HL-60 (cell line): ENCODE data around the gene IGFL2.

Experiments
- DNase-seq, 2 experiments: peaks; one replicate each; pipeline ENCODE4 v3.0.0-alpha.2; 2010 to 2020; ENCODE audit warnings: low read depth in 1 of 2, low spot score in 1 of 2
- H3K27ac ChIP-seq: fragments of 250-450 bp; sonication (Bioruptor Pico); replicated peaks from 2 replicates; pipeline ENCODE4 v1.5.1; 2020; ENCODE audit warnings: mild to moderate bottlenecking, moderate library complexity
- H3K27me3 ChIP-seq: fragments of 250-450 bp; sonication (Bioruptor Pico); 2 replicates; pipeline ENCODE4 v1.5.1; 2021; ENCODE audit warnings: mild to moderate bottlenecking, moderate library complexity; ENCODE audit not compliant: insufficient read depth, poor library complexity, severe bottlenecking
- H3K4me3 ChIP-seq: replicated peaks from 2 replicates; pipeline ENCODE4 v1.5.1; 2011; ENCODE audit warnings: mild to moderate bottlenecking, control low read depth, low read length; ENCODE audit not compliant: insufficient read depth
- CTCF ChIP-seq: IDR thresholded peaks from one replicate; pipeline ENCODE4 v1.5.1; 2011; ENCODE audit warnings: low read length, control low read depth, inconsistent platforms; ENCODE audit not compliant: insufficient read depth
- GABPA ChIP-seq: IDR thresholded peaks from 2 replicates; pipeline ENCODE4 v1.6.1; 2012; ENCODE audit warnings: low read depth
- POLR2AphosphoS5 ChIP-seq: IDR thresholded peaks from 2 replicates; pipeline ENCODE4 v1.6.1; 2012; ENCODE audit warnings: low read depth
- REST ChIP-seq: IDR thresholded peaks from 2 replicates; pipeline ENCODE4 v1.6.1; 2012; ENCODE audit warnings: low read depth; ENCODE audit not compliant: insufficient replicate concordance
- SPI1 ChIP-seq: IDR thresholded peaks from 2 replicates; pipeline ENCODE4 v1.6.1; 2012; ENCODE audit warnings: low read depth, mild to moderate bottlenecking, borderline replicate concordance

The IGFL2 gene

GRCh38 chr19:46173886-46174480, 25.9 kb downstream of the IGFL2 start:
- DNase-seq, result no peak
- TF ChIP-seq SPI1 (no peak), GABPA (no peak), POLR2AphosphoS5 (no peak), CTCF (no peak), REST (no peak)
- Histone ChIP-seq H3K27me3 (peaks cover 8% of the 10 kb centered on the region), H3K4me3 (no peak overlapping the region), H3K27ac (no peak overlapping the region)

DNA sequence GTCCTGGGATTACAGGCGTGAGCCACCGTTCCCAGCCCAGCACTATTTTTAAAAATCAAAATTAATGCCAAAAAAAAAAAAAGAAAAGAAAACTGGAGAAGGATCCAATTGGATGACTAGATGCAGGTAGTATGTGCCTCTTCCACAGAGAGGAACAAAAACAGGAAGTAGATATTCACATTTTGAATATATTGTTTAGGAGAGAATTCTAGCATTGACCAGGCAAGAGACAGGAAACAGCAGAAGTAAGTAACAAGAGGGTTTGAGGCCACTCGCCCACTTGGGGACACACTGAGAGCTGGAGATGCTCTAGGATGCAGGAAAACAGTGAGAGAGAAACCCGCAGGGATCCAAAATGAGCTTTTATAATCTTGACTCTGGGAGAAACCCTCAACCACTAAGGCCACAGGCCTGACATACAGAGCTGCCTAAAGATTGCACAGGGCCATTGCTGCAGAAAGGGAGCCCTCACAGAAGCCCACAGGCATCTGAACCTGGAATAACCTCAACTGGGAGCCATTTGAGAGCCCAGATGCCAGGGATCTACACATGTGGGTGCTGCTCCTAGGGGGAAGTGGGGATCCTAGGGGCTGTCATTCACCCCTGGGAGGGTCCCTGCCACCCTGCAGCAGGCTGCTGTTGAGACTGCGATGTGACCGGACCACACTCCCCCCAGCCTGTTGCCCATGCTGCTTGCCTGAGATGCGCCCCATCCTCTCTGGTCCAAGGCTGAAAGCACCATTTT, 28.2 kb downstream of the IGFL2 start:
- no peak overlapping the region for H3K4me3 ChIP-seq
- peaks cover 8% of the 10 kb centered on the region for H3K27me3 ChIP-seq
- DNase-seq, result no peak
- TF ChIP-seq CTCF (no peak), POLR2AphosphoS5 (no peak), GABPA (no peak), SPI1 (no peak), REST (no peak)
- H3K27ac ChIP-seq, result no peak overlapping the region

GRCh38 chr19:46179076-46179759, 31.2 kb downstream of the IGFL2 start:
- no peak for DNase-seq
- H3K4me3 ChIP-seq, result no peak overlapping the region
- TF ChIP-seq CTCF (no peak), POLR2AphosphoS5 (no peak), REST (no peak), GABPA (no peak), SPI1 (no peak)
- no peak overlapping the region for H3K27ac ChIP-seq
- H3K27me3 ChIP-seq, result peaks cover 5% of the 10 kb centered on the region
